Lung (tissue), 12 donors: Measurements from ENCODE around the gene CRB2. TPM values are rescaled to one million over a fixed set of nuclear protein-coding genes. Genes with fewer than 3 reads are reported as not detected.
A peak's percentile ranks its signal among the peaks of the same experiment; 100 is the strongest.

Experiments used
- ATAC-seq: fragments of 200-7000 bp; cut with Tn5 transposase; one replicate; pipeline ENCODE4 v1.9.1; 2020; ENCODE audit warnings: moderate number of reproducible peaks; ENCODE audit not compliant: insufficient read depth, low FRiP score
- DNase-seq, 3 donors: peaks; one replicate each; pipeline ENCODE4 v3.0.0-alpha.2; 2013 to 2017
- H3K27ac ChIP-seq, 2 donors: one replicate each; pipeline ENCODE4 v1.5.1; 2013; ENCODE audit warnings: mild to moderate bottlenecking in 2 of 2, moderate library complexity in 2 of 2, control low read depth in 1 of 2, inconsistent platforms in 1 of 2, low read depth in 1 of 2, low read length in 1 of 2
- H3K27me3 ChIP-seq, 3 donors: one replicate each; pipeline ENCODE4 v1.5.1; 2013; ENCODE audit warnings: low read length in 2 of 3; ENCODE audit not compliant: control insufficient read depth in 3 of 3, insufficient read depth in 3 of 3
- H3K36me3 ChIP-seq, 4 donors: one replicate each; pipeline ENCODE4 v1.5.1; 2013; ENCODE audit warnings: low read length in 4 of 4, mild to moderate bottlenecking in 1 of 4, moderate library complexity in 1 of 4; ENCODE audit not compliant: control insufficient read depth in 4 of 4, insufficient read depth in 4 of 4
- H3K4me1 ChIP-seq, 5 donors: one replicate each; pipeline ENCODE4 v1.5.1; 2013; ENCODE audit warnings: low read length in 5 of 5, mild to moderate bottlenecking in 2 of 5, moderate library complexity in 1 of 5; ENCODE audit not compliant: control insufficient read depth in 5 of 5, insufficient read depth in 5 of 5
- H3K4me3 ChIP-seq: one replicate; pipeline ENCODE4 v1.5.1; 2013; ENCODE audit warnings: mild to moderate bottlenecking, control low read depth, moderate library complexity
- H3K9ac ChIP-seq, 2 donors: one replicate each; pipeline ENCODE4 v1.5.1; 2013; ENCODE audit warnings: low read length in 2 of 2, control low read depth in 1 of 2; ENCODE audit not compliant: insufficient read depth in 1 of 2
- H3K9me3 ChIP-seq, 4 donors: one replicate each; pipeline ENCODE4 v1.5.1; 2013; ENCODE audit warnings: low read length in 3 of 4, mild to moderate bottlenecking in 1 of 4, moderate library complexity in 1 of 4; ENCODE audit not compliant: control insufficient read depth in 4 of 4, insufficient read depth in 3 of 4
- CTCF ChIP-seq: IDR thresholded peaks from 2 replicates; pipeline ENCODE4 v1.5.1; 2012; ENCODE audit warnings: mild to moderate bottlenecking; ENCODE audit errors: control extremely low read depth, extremely low read depth
- WGBS, 2 donors: extraction: QIAGEN DNeasy Blood & Tissue Kit; methylation state at CpG; one replicate each; pipeline ENCODE4 v1.1.7; 2013; 5-methylcytosine and 5-hydroxymethylcytosine counted together
- polyA plus RNA-seq, 2 donors: library from polyadenylated mRNA; stranded (reverse); fragments of 200-250 nt; gene quantifications; one replicate each; pipeline ENCODE4 v1.2.1, GENCODE V29; 2013
- total RNA-seq, 2 donors: library from RNA; depleted of rRNA in 1 of 2; stranded (reverse); fragments of >200 nt in 1 of 2; gene quantifications; one replicate each; pipeline ENCODE4 v1.2.1, GENCODE V29; 2014 to 2021
- donor health status: control.
- donor health status: control.
- donor health status: Bipolar disorder and iron deficiency.
- donor health status: healthy.
- donor health status: DM: yes; HTN: yes; CAD: no.

Gene CRB2
- total and polyA plus RNA-seq, 4 donors: 0.01 to 0.34 (median 0.21) TPM

- TF ChIP-seq CTCF: no peak
- Histone ChIP-seq H3K9ac (no peak overlapping the region), H3K36me3 (no peaks in the 10 kb centered on the region), H3K4me1 (peaks cover 0 to 23% (median 13%) of the 10 kb centered on the region in 5 donors), H3K4me3 (no peak overlapping the region), H3K27me3 (no peaks in the 10 kb centered on the region), H3K9me3 (no peaks in the 10 kb centered on the region), H3K27ac (no peak overlapping the region)
- DNase-seq (peak; percentile 79 to 85 (median 80)), ATAC-seq (no peak)
- WGBS, 2 donors: 48 to 58% methylated on average over 9 of the region's 9 CpGs
Measured at GRCh38 chr9:123335193-123335985, 20.6 kb upstream of the CRB2 start.

GRCh38 chr9:123335986-123336329, 20.0 kb upstream of the CRB2 start:
- H3K4me3 ChIP-seq: no peak overlapping the region
- DNase-seq (no peak), ATAC-seq (no peak)
- H3K9ac ChIP-seq: no peak overlapping the region
- no peaks in the 10 kb centered on the region for H3K27me3 ChIP-seq
- WGBS, 2 donors: 65 to 82% methylated on average over 6 of the region's 6 CpGs
- no peaks in the 10 kb centered on the region for H3K36me3 ChIP-seq
- peaks cover 0 to 26% (median 13%) of the 10 kb centered on the region in 5 donors for H3K4me1 ChIP-seq
- TF ChIP-seq CTCF: no peak
- no peak overlapping the region for H3K27ac ChIP-seq
- no peaks in the 10 kb centered on the region for H3K9me3 ChIP-seq

- Histone ChIP-seq H3K27me3 (no peaks in the 10 kb centered on the region), H3K9ac (no peak overlapping the region), H3K9me3 (no peaks in the 10 kb centered on the region), H3K36me3 (no peaks in the 10 kb centered on the region), H3K27ac (peak overlapping the region in 1 of 2 donors; percentile 13), H3K4me1 (peaks cover 0 to 29% (median 13%) of the 10 kb centered on the region in 5 donors), H3K4me3 (no peak overlapping the region)
- TF ChIP-seq CTCF: no peak
- no peak for ATAC-seq
- DNase-seq: no peak
- 72 to 83% methylated on average over 3 of the region's 3 CpGs for WGBS, 2 donors
Measured at GRCh38 chr9:123336449-123336848, 19.5 kb upstream of the CRB2 start.
